Loucy (cell line): ENCODE results near the gene GNL1.

Experiments
- EZH2phosphoT487 ChIP-seq: fragments of 200-600 bp; IDR thresholded peaks from 2 replicates; pipeline ENCODE4 v1.6.1; 2018; ENCODE audit warnings: antibody characterized with exemption, mild to moderate bottlenecking, moderate library complexity, borderline replicate concordance
- TF ChIP-seq, protein P1 (sequence below): fragments of 200-600 bp; sonication (generic); conservative IDR thresholded peaks from 2 replicates; pipeline ENCODE4 v1.5.1; 2014; ENCODE audit warnings: mild to moderate bottlenecking, antibody characterized with exemption, low read length

DNA sequence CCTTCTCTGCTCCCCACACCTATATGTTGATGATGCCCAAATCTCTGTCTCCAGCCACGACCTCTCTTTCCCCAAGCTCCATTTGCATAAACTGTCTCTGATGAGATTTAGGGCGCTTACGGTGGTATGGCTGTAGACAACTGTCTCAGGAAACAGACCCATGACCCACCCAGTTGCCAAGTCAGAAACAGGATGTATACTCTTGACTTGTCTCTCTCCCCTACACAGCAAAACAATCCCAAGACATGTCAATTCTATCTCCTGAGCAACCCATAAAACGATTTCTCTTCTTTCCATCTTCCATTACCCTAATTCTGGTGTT, 13.9 kb downstream of the GNL1 start:
- TF ChIP-seq, protein P1, sequence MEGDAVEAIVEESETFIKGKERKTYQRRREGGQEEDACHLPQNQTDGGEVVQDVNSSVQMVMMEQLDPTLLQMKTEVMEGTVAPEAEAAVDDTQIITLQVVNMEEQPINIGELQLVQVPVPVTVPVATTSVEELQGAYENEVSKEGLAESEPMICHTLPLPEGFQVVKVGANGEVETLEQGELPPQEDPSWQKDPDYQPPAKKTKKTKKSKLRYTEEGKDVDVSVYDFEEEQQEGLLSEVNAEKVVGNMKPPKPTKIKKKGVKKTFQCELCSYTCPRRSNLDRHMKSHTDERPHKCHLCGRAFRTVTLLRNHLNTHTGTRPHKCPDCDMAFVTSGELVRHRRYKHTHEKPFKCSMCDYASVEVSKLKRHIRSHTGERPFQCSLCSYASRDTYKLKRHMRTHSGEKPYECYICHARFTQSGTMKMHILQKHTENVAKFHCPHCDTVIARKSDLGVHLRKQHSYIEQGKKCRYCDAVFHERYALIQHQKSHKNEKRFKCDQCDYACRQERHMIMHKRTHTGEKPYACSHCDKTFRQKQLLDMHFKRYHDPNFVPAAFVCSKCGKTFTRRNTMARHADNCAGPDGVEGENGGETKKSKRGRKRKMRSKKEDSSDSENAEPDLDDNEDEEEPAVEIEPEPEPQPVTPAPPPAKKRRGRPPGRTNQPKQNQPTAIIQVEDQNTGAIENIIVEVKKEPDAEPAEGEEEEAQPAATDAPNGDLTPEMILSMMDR, result no peak
- no peak for TF ChIP-seq EZH2phosphoT487
